DND-41 (cell line): Measurements from ENCODE around the gene CYB5R4.

ENCODE experiments used
- EZH2 ChIP-seq: IDR thresholded peaks from 3 replicates; pipeline ENCODE4 v1.6.1; 2012; ENCODE audit warnings: borderline replicate concordance, low read depth, mild to moderate bottlenecking, moderate library complexity, low read length, inconsistent platforms; ENCODE audit not compliant: severe bottlenecking
- TF ChIP-seq, protein P1 (sequence below): IDR thresholded peaks from 2 replicates; pipeline ENCODE4 v1.5.1; 2012; ENCODE audit warnings: borderline replicate concordance, low read length, moderate library complexity, mild to moderate bottlenecking; ENCODE audit not compliant: poor library complexity, severe bottlenecking; ENCODE audit errors: extremely low read depth

DNA sequence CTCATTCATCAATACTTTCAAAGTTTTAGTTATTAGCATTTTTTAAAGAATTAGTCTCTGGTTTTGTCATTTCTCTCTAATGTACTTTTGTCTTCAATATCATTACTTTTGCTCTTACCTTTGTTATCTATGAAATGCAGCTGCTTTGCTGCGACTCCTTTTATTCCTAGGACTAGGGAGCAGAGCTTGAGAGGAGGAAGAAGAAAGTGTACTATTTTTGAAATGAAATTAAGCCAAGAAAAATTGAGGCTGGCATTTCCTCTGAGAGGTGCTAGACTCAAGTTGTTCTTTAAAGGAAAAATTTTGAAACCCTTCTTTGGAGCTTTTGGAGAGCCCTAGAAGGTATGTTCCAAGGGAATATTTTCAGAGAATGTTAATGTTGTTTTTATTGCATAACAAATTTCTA lies 125.8 kb downstream of the CYB5R4 start:
- TF ChIP-seq, protein P1, sequence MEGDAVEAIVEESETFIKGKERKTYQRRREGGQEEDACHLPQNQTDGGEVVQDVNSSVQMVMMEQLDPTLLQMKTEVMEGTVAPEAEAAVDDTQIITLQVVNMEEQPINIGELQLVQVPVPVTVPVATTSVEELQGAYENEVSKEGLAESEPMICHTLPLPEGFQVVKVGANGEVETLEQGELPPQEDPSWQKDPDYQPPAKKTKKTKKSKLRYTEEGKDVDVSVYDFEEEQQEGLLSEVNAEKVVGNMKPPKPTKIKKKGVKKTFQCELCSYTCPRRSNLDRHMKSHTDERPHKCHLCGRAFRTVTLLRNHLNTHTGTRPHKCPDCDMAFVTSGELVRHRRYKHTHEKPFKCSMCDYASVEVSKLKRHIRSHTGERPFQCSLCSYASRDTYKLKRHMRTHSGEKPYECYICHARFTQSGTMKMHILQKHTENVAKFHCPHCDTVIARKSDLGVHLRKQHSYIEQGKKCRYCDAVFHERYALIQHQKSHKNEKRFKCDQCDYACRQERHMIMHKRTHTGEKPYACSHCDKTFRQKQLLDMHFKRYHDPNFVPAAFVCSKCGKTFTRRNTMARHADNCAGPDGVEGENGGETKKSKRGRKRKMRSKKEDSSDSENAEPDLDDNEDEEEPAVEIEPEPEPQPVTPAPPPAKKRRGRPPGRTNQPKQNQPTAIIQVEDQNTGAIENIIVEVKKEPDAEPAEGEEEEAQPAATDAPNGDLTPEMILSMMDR = no peak
- no peak for TF ChIP-seq EZH2
